T-helper 2 cell treated with Interferon-gamma antibody and Interleukin-4, amounts not matched to agents 5 μg/mL and 100 μg/mL, for 36 hours (primary cell): ENCODE results near the gene RASGRF2.
A peak's percentile ranks its signal among the peaks of the same experiment; 100 is the strongest.

Experiments used
- DNase-seq: peaks from one replicate; pipeline ENCODE4 v3.0.0; 2021; ENCODE audit warnings: low spot score
- H3K27ac Mint-ChIP-seq: one replicate; pipeline ENCODE4 v1.8.0; 2021; ENCODE audit warnings: mild to moderate bottlenecking, mixed read lengths
- H3K27me3 Mint-ChIP-seq: one replicate; pipeline ENCODE4 v1.8.0; 2021; ENCODE audit warnings: low read depth, mixed read lengths
- H3K36me3 Mint-ChIP-seq: one replicate; pipeline ENCODE4 v1.8.0; 2021; ENCODE audit warnings: low read depth, mixed read lengths
- H3K4me1 Mint-ChIP-seq: one replicate; pipeline ENCODE4 v1.8.0; 2021; ENCODE audit warnings: low read depth, mixed read lengths
- H3K4me3 Mint-ChIP-seq: one replicate; pipeline ENCODE4 v1.8.0; 2022; ENCODE audit warnings: mild to moderate bottlenecking, moderate library complexity, mixed read lengths
- H3K9me3 Mint-ChIP-seq: one replicate; pipeline ENCODE4 v1.8.0; 2021; ENCODE audit warnings: mixed read lengths

The RASGRF2 gene

GRCh38 chr5:80933036-80933435, 27.1 kb upstream of the RASGRF2 start:
- Mint-ChIP-seq H3K4me1 (peaks cover 8% of the 10 kb centered on the region), H3K9me3 (no peaks in the 10 kb centered on the region), H3K4me3 (no peak overlapping the region), H3K36me3 (no peaks in the 10 kb centered on the region), H3K27me3 (no peaks in the 10 kb centered on the region), H3K27ac (no peak overlapping the region)
- DNase-seq, result no peak

GRCh38 chr5:80934751-80935150, 25.4 kb upstream of the RASGRF2 start:
- no peaks in the 10 kb centered on the region for H3K27me3 Mint-ChIP-seq
- DNase-seq, result no peak
- no peaks in the 10 kb centered on the region for H3K36me3 Mint-ChIP-seq
- H3K4me3 Mint-ChIP-seq, result no peak overlapping the region
- H3K4me1 Mint-ChIP-seq, result peaks cover 8% of the 10 kb centered on the region
- no peaks in the 10 kb centered on the region for H3K9me3 Mint-ChIP-seq
- no peak overlapping the region for H3K27ac Mint-ChIP-seq

- no peaks in the 10 kb centered on the region for H3K9me3 Mint-ChIP-seq
- H3K4me1 Mint-ChIP-seq, result peaks cover 8% of the 10 kb centered on the region
- H3K36me3 Mint-ChIP-seq, result no peaks in the 10 kb centered on the region
- no peak for DNase-seq
- no peaks in the 10 kb centered on the region for H3K27me3 Mint-ChIP-seq
- no peak overlapping the region for H3K27ac Mint-ChIP-seq
- no peak overlapping the region for H3K4me3 Mint-ChIP-seq
Observed at GRCh38 chr5:80935811-80936385, 24.3 kb upstream of the RASGRF2 start.

- H3K4me3 Mint-ChIP-seq, result no peak overlapping the region
- DNase-seq, result no peak
Observed at GRCh38 chr5:80936881-80937280, 23.3 kb upstream of the RASGRF2 start.

GRCh38 chr5:80937584-80938356, 22.4 kb upstream of the RASGRF2 start:
- H3K4me1 Mint-ChIP-seq, result peaks cover 8% of the 10 kb centered on the region
- no peak overlapping the region for H3K4me3 Mint-ChIP-seq
- H3K27me3 Mint-ChIP-seq, result no peaks in the 10 kb centered on the region
- no peak overlapping the region for H3K27ac Mint-ChIP-seq
- no peaks in the 10 kb centered on the region for H3K36me3 Mint-ChIP-seq
- H3K9me3 Mint-ChIP-seq, result no peaks in the 10 kb centered on the region
- no peak for DNase-seq

More at GRCh38 chr5:80936881-80937280, 23.3 kb upstream of the RASGRF2 start:
- Mint-ChIP-seq H3K36me3 (no peaks in the 10 kb centered on the region), H3K4me1 (peaks cover 8% of the 10 kb centered on the region), H3K9me3 (no peaks in the 10 kb centered on the region), H3K27me3 (no peaks in the 10 kb centered on the region), H3K27ac (no peak overlapping the region)

- H3K27me3 Mint-ChIP-seq, result no peaks in the 10 kb centered on the region
- no peak overlapping the region for H3K27ac Mint-ChIP-seq
- H3K9me3 Mint-ChIP-seq, result peaks cover 2% of the 10 kb centered on the region
- no peak overlapping the region for H3K4me3 Mint-ChIP-seq
- no peaks in the 10 kb centered on the region for H3K4me1 Mint-ChIP-seq
- no peak for DNase-seq
- no peaks in the 10 kb centered on the region for H3K36me3 Mint-ChIP-seq
Observed at GRCh38 chr5:80941496-80941895, 18.7 kb upstream of the RASGRF2 start.

GRCh38 chr5:80951366-80951765, 8.8 kb upstream of the RASGRF2 start:
- H3K4me3 Mint-ChIP-seq, result no peak overlapping the region
- H3K27ac Mint-ChIP-seq, result no peak overlapping the region
- H3K27me3 Mint-ChIP-seq, result no peaks in the 10 kb centered on the region
- peaks cover 9% of the 10 kb centered on the region for H3K9me3 Mint-ChIP-seq
- no peaks in the 10 kb centered on the region for H3K4me1 Mint-ChIP-seq
- no peak for DNase-seq
- no peaks in the 10 kb centered on the region for H3K36me3 Mint-ChIP-seq

GRCh38 chr5:80953587-80953986, 6.6 kb upstream of the RASGRF2 start:
- H3K9me3 Mint-ChIP-seq, result no peaks in the 10 kb centered on the region
- peaks cover 3% of the 10 kb centered on the region for H3K27me3 Mint-ChIP-seq
- H3K4me3 Mint-ChIP-seq, result no peak overlapping the region
- H3K27ac Mint-ChIP-seq, result no peak overlapping the region
- H3K4me1 Mint-ChIP-seq, result peaks cover 13% of the 10 kb centered on the region
- no peaks in the 10 kb centered on the region for H3K36me3 Mint-ChIP-seq
- no peak for DNase-seq

GRCh38 chr5:80955082-80955590, 5.0 kb upstream of the RASGRF2 start:
- no peak overlapping the region for H3K4me3 Mint-ChIP-seq
- H3K36me3 Mint-ChIP-seq, result no peaks in the 10 kb centered on the region
- DNase-seq, result no peak
- H3K4me1 Mint-ChIP-seq, result peaks cover 20% of the 10 kb centered on the region
- H3K27ac Mint-ChIP-seq, result no peak overlapping the region
- H3K27me3 Mint-ChIP-seq, result peaks cover 8% of the 10 kb centered on the region
- no peaks in the 10 kb centered on the region for H3K9me3 Mint-ChIP-seq

GRCh38 chr5:80956272-80956671, 3.9 kb upstream of the RASGRF2 start:
- no peaks in the 10 kb centered on the region for H3K9me3 Mint-ChIP-seq
- no peak for DNase-seq
- H3K4me3 Mint-ChIP-seq, result no peak overlapping the region
- no peak overlapping the region for H3K27ac Mint-ChIP-seq
- peaks cover 8% of the 10 kb centered on the region for H3K27me3 Mint-ChIP-seq
- peaks cover 23% of the 10 kb centered on the region for H3K4me1 Mint-ChIP-seq
- H3K36me3 Mint-ChIP-seq, result no peaks in the 10 kb centered on the region

- H3K27me3 Mint-ChIP-seq, result peaks cover 8% of the 10 kb centered on the region
- H3K27ac Mint-ChIP-seq, result no peak overlapping the region
- no peaks in the 10 kb centered on the region for H3K9me3 Mint-ChIP-seq
- peak overlapping the region; percentile 30 for H3K4me3 Mint-ChIP-seq
- H3K36me3 Mint-ChIP-seq, result no peaks in the 10 kb centered on the region
- H3K4me1 Mint-ChIP-seq, result peaks cover 28% of the 10 kb centered on the region
- DNase-seq, result no peak
Observed at GRCh38 chr5:80957031-80957761, 3.0 kb upstream of the RASGRF2 start.

- Mint-ChIP-seq H3K27ac (peak overlapping the region; percentile 23), H3K9me3 (no peaks in the 10 kb centered on the region), H3K4me1 (peaks cover 38% of the 10 kb centered on the region)
Observed at GRCh38 chr5:80958616-80959015, 1.5 kb upstream of the RASGRF2 start.

GRCh38 chr5:80959138-80959537, 1.0 kb upstream of the RASGRF2 start:
- H3K27ac Mint-ChIP-seq, result peak overlapping the region; percentile 73
- H3K4me1 Mint-ChIP-seq, result peaks cover 40% of the 10 kb centered on the region
- peak overlapping the region; percentile 82 for H3K4me3 Mint-ChIP-seq
- no peaks in the 10 kb centered on the region for H3K9me3 Mint-ChIP-seq
- no peaks in the 10 kb centered on the region for H3K36me3 Mint-ChIP-seq
- peaks cover 8% of the 10 kb centered on the region for H3K27me3 Mint-ChIP-seq
- no peak for DNase-seq

More at GRCh38 chr5:80958616-80959015, 1.5 kb upstream of the RASGRF2 start:
- H3K36me3 Mint-ChIP-seq, result no peaks in the 10 kb centered on the region
- DNase-seq, result no peak
- no peak overlapping the region for H3K4me3 Mint-ChIP-seq
- peaks cover 8% of the 10 kb centered on the region for H3K27me3 Mint-ChIP-seq
